ENCODE data around the gene PCAT6.

PCAT6 gene

DNA sequence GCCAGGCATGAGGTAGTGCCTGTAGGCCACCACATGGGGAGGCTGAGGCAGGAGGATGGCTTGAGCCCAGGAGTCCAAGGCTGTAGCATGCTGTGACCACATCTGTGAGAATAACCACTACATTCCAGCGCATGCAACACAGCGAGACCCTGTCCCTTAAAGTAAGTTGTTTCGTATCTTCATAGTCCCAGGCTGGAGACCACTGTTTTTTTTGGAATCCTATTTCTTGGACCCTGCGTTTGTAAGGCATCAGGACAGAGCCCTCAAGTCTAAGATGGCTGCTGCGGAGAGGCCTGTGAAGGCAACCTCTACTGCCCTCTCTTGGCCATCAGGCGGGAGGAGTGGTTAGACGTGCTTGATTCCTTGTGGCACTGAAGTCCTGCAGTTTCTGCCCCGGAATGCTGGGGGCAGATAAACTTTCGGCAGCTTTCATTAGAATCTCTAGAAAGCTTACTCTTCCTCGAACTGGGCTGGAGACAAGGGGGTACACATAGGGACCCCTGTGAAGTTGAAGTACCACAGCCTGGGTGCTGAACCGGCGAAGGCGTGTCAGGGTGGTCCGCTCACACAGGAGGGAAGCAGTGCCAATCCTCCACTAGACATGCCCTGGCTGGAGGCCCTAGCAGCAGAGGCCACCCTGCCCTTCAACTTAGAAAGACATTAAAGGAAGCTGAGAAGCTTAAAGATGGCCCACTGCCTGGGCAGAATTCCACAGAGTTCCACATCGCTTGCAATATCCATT is 41.6 kb downstream of the PCAT6 start:
- Histone ChIP-seq H3K9ac (ENCODE audit: low read length) (no peak overlapping the region), H3K4me1 (ENCODE audit: insufficient read depth, low read length) (no peaks in the 10 kb centered on the region), H3K36me3 (ENCODE audit: insufficient read depth, low read length) (no peaks in the 10 kb centered on the region), H3K27me3 (ENCODE audit: control insufficient read depth in 1 of 2, insufficient read depth in 2 of 2, low read length in 2 of 2) (no peaks in the 10 kb centered on the region), H3K27ac (ENCODE audit: low read depth, low read length) (no peak overlapping the region), H3K4me3 (ENCODE audit: low read depth in 1 of 2, low read length in 2 of 2) (no peak overlapping the region), H3K9me3 (ENCODE audit: low read length) (no peaks in the 10 kb centered on the region)

DNA sequence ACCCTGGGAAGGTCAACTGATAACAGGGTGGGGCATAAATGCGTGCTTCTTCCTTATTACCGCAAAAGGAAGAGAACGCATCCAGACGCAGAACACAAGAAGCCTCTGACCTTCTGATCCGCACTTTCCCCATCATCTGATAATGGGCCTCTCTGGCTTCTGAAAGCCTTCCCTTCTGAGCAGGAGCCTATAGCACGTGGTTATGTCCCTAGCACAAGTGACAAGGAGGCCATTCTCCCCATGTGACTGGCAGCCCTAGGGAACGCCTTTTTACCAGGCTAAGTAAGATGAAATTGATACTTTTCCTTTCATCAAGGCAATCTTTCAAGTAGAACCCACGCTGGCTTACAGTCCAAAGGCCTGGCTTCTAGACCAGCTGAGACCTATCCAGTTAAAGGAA is 44.0 kb downstream of the PCAT6 start:
- no peak overlapping the region for H3K9ac ChIP-seq (ENCODE audit: low read length)

DNA sequence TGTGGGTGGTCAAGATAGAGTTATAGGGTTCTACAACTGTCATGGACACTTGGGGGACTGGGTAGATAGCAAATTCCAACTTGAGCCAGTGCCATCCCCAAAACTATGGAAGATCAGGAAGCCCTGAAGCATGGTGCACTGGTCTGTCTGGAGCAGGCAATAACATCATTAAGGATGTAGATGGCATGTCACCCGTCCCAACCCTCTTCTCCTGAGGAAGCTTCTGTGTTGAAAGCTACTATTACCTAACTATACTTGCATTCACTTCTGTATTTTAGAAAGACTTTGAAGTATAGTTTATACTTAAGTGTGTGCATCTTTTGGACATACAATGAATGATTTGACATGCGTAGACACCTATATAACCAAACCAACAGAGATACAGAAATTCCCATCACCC is 45.3 kb downstream of the PCAT6 start:
- no peaks in the 10 kb centered on the region for H3K36me3 ChIP-seq (ENCODE audit: insufficient read depth, low read length)

More for the DNA sequence above, 44.0 kb downstream of the PCAT6 start:
- H3K36me3 ChIP-seq (ENCODE audit: insufficient read depth, low read length): no peaks in the 10 kb centered on the region
- no peak overlapping the region for H3K4me3 ChIP-seq (ENCODE audit: low read depth in 1 of 2, low read length in 2 of 2)
- H3K9me3 ChIP-seq (ENCODE audit: low read length): no peaks in the 10 kb centered on the region
- H3K27me3 ChIP-seq (ENCODE audit: control insufficient read depth in 1 of 2, insufficient read depth in 2 of 2, low read length in 2 of 2): no peaks in the 10 kb centered on the region
- H3K27ac ChIP-seq (ENCODE audit: low read depth, low read length): no peak overlapping the region
- H3K4me1 ChIP-seq (ENCODE audit: insufficient read depth, low read length): peaks cover 3% of the 10 kb centered on the region

DNA sequence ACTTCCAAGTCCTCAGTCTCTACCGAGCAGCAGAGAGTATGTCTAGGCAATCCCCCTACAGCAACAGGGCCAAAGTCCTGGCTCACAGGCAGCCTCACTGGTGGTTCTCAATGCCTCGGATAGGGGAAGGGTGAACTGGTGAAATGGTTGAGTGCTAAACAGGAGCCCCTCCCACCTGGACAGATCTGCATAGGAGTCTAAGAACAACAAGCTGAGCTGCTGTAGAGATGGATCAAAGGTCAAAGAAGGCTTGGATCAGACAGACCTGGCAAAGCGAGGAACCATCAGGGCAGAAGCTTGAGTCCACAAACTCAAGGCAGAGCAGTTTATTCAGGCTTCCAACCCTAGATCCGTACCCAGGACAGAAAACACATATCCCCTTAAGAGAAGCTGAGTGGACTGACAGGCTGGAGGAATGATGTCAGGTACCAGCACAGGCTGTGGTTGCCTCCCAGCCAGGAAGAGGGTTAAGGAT is 46.4 kb downstream of the PCAT6 start:
- peaks cover 6% of the 10 kb centered on the region for H3K4me1 ChIP-seq (ENCODE audit: insufficient read depth, low read length)
- H3K27me3 ChIP-seq (ENCODE audit: control insufficient read depth in 1 of 2, insufficient read depth in 2 of 2, low read length in 2 of 2): no peaks in the 10 kb centered on the region
- no peaks in the 10 kb centered on the region for H3K36me3 ChIP-seq (ENCODE audit: insufficient read depth, low read length)
- H3K4me3 ChIP-seq (ENCODE audit: low read depth in 1 of 2, low read length in 2 of 2): no peak overlapping the region
- H3K9me3 ChIP-seq (ENCODE audit: low read length): no peaks in the 10 kb centered on the region
- H3K27ac ChIP-seq (ENCODE audit: low read depth, low read length): no peak overlapping the region
- no peak overlapping the region for H3K9ac ChIP-seq (ENCODE audit: low read length)

More for the DNA sequence above, 45.3 kb downstream of the PCAT6 start:
- Histone ChIP-seq H3K27ac (ENCODE audit: low read depth, low read length) (no peak overlapping the region), H3K27me3 (ENCODE audit: control insufficient read depth in 1 of 2, insufficient read depth in 2 of 2, low read length in 2 of 2) (no peaks in the 10 kb centered on the region), H3K9ac (ENCODE audit: low read length) (no peak overlapping the region), H3K4me1 (ENCODE audit: insufficient read depth, low read length) (peaks cover 6% of the 10 kb centered on the region), H3K4me3 (ENCODE audit: low read depth in 1 of 2, low read length in 2 of 2) (no peak overlapping the region), H3K9me3 (ENCODE audit: low read length) (no peaks in the 10 kb centered on the region)

DNA sequence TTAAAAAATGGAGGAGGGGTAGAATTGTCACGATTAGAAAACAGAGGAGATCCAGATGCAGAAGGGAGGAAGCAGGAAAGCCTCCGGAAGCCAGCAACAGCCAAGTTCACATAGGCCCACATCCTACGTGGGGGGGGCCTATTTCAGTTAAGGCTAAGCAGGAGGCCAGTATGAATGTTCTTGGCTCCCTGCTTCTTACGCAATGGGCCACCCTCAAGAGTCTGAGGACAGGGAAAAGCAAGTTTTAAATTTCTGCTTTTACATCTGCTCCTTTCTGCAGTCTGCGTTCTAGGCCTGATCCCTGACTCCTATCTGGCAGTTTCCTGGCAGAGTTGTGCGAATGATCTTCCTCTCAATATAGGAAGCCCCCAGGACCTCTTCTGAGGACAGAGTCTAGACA is 47.6 kb downstream of the PCAT6 start:
- Histone ChIP-seq H3K36me3 (ENCODE audit: insufficient read depth, low read length) (no peaks in the 10 kb centered on the region), H3K9me3 (ENCODE audit: low read length) (no peaks in the 10 kb centered on the region), H3K4me3 (ENCODE audit: low read depth in 1 of 2, low read length in 2 of 2) (no peak overlapping the region), H3K27ac (ENCODE audit: low read depth, low read length) (no peak overlapping the region), H3K9ac (ENCODE audit: low read length) (no peak overlapping the region), H3K4me1 (ENCODE audit: insufficient read depth, low read length) (peaks cover 6% of the 10 kb centered on the region), H3K27me3 (ENCODE audit: control insufficient read depth in 1 of 2, insufficient read depth in 2 of 2, low read length in 2 of 2) (no peaks in the 10 kb centered on the region)

DNA sequence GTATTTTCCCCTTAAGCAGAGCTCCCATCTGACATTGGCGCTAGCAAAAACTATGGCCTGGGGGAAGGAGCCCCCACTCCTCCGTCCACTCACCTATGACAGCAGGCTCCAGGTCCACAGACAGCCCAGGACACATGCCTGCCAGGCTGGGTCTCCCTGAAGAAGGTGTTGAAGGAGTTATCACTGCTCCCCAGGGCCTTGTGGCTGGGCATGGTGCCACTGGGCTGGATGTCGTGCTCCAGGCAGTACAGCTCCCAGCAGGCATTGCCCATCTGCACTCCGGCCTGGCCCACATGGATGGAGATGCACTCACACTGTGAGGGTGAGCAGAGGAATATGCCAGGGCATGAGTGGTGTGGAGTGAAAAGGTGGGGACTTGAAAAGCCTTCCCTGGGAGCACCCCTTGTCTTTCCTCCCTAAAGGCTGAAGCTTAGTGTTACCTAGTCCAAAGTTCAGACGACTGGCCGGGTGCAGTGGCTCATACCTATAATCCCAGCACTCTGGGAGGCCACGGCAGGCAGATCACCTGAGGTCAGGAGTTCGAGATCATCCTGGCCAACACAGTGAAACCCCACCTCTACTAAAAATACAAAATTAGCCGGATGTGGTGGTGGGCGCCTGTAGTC is 48.1 kb downstream of the PCAT6 start:
- H3K4me3 ChIP-seq (ENCODE audit: low read depth in 1 of 2, low read length in 2 of 2): no peak overlapping the region
- H3K27me3 ChIP-seq (ENCODE audit: control insufficient read depth in 1 of 2, insufficient read depth in 2 of 2, low read length in 2 of 2): no peaks in the 10 kb centered on the region
- H3K9ac ChIP-seq (ENCODE audit: low read length): no peak overlapping the region
- H3K4me1 ChIP-seq (ENCODE audit: insufficient read depth, low read length): peaks cover 6% of the 10 kb centered on the region
- H3K36me3 ChIP-seq (ENCODE audit: insufficient read depth, low read length): no peaks in the 10 kb centered on the region
- no peaks in the 10 kb centered on the region for H3K9me3 ChIP-seq (ENCODE audit: low read length)
- H3K27ac ChIP-seq (ENCODE audit: low read depth, low read length): no peak overlapping the region

DNA sequence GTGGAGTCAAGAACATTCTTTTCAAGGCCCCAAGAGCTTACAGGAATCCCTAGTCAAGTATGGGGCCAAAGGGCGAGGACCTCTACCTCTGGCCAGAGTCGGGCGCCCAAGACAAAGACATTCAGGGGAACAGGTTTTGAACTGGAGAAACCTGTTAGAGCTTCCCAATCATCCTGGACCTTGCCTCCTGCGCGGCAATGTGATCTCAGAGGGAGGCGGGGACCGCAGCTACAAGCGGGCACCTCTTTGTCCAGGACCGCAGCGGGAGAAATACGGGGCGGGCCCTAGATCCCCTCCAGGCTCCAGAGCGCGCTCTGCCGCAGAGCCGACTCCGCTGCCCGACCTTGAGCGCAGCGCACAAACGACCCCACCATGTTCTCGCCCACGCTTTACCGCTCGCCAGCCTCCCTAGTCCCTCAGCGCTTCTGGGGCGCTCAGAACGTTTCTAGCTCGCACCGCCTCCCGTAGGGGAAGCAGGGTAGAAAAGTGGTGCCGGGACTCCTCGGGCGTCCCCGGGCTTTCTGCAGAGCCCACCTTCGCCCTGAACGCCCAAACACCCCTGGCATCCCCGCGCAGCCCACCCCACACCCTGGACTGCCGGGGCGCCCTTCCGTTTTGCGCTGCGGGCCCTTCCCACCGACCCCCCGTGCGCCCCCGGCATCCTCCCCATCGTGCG is 50.1 kb downstream of the PCAT6 start:
- peak overlapping the region; percentile 67 to 82 for H3K4me3 ChIP-seq (ENCODE audit: low read depth in 1 of 2, low read length in 2 of 2)
- peaks cover 6% of the 10 kb centered on the region for H3K4me1 ChIP-seq (ENCODE audit: insufficient read depth, low read length)
- H3K27ac ChIP-seq (ENCODE audit: low read depth, low read length): peak overlapping the region; percentile 22
- no peaks in the 10 kb centered on the region for H3K27me3 ChIP-seq (ENCODE audit: control insufficient read depth in 1 of 2, insufficient read depth in 2 of 2, low read length in 2 of 2)
- no peaks in the 10 kb centered on the region for H3K36me3 ChIP-seq (ENCODE audit: insufficient read depth, low read length)
- no peaks in the 10 kb centered on the region for H3K9me3 ChIP-seq (ENCODE audit: low read length)
- H3K9ac ChIP-seq (ENCODE audit: low read length): no peak overlapping the region
